GM23338 (cell line): Measurements from ENCODE around the gene TIAM1. TPM values are rescaled to one million over a fixed set of nuclear protein-coding genes. Genes with fewer than 3 reads are reported as not detected.

Source experiments
- ATAC-seq: fragments of 200-7000 bp; cut with Tn5 transposase; 3 replicates; pipeline ENCODE4 v1.9.1; 2020
- DNase-seq: peaks from one replicate; pipeline ENCODE4 v3.0.0-alpha.2; 2015; ENCODE audit warnings: low spot score
- H2AFZ ChIP-seq: fragments of 200-600 bp; sonication (generic); 2 replicates; pipeline ENCODE4 v1.8.0; 2016; ENCODE audit warnings: antibody characterized with exemption, mild to moderate bottlenecking, moderate library complexity
- H3F3A ChIP-seq: fragments of 200-600 bp; sonication (generic); replicated peaks from 2 replicates; pipeline ENCODE4 v1.8.0; 2017; ENCODE audit warnings: antibody characterized with exemption, mixed run types, low read depth
- H3K27ac ChIP-seq: fragments of 200-600 bp; sonication (generic); 2 replicates; pipeline ENCODE4 v1.6.1; 2016; ENCODE audit warnings: low read depth
- H3K27me3 ChIP-seq: fragments of 200-600 bp; sonication (generic); 2 replicates; pipeline ENCODE4 v1.8.0; 2016; ENCODE audit warnings: mild to moderate bottlenecking, mixed run types, moderate library complexity; ENCODE audit not compliant: insufficient read depth
- H3K36me3 ChIP-seq: fragments of 200-600 bp; sonication (generic); 2 replicates; pipeline ENCODE4 v1.8.0; 2016; ENCODE audit warnings: mild to moderate bottlenecking; ENCODE audit not compliant: insufficient read depth
- H3K4me1 ChIP-seq: fragments of 200-600 bp; sonication (generic); 2 replicates; pipeline ENCODE4 v1.8.0; 2016; ENCODE audit warnings: mild to moderate bottlenecking, moderate library complexity; ENCODE audit not compliant: insufficient read depth
- H3K4me2 ChIP-seq: fragments of 200-600 bp; sonication (generic); 2 replicates; pipeline ENCODE4 v1.7.1; 2017; ENCODE audit warnings: mixed run types
- H3K4me3 ChIP-seq: fragments of 200-600 bp; sonication (generic); 2 replicates; pipeline ENCODE4 v1.6.1; 2016; ENCODE audit warnings: mixed run types
- H3K79me2 ChIP-seq: fragments of 200-600 bp; sonication (generic); replicated peaks from 2 replicates; pipeline ENCODE4 v1.8.0; 2017; ENCODE audit warnings: mild to moderate bottlenecking; ENCODE audit not compliant: insufficient read depth
- H3K9me2 ChIP-seq: fragments of 200-600 bp; sonication (generic); 2 replicates; pipeline ENCODE4 v1.8.0; 2017; ENCODE audit not compliant: insufficient read depth
- H4K20me1 ChIP-seq: fragments of 200-600 bp; sonication (generic); replicated peaks from 2 replicates; pipeline ENCODE4 v1.8.0; 2017; ENCODE audit warnings: mild to moderate bottlenecking; ENCODE audit not compliant: insufficient read depth
- H3K27ac Mint-ChIP-seq: 2 replicates; pipeline ENCODE4 v1.8.0; 2020; ENCODE audit warnings: inconsistent platforms, mild to moderate bottlenecking, moderate library complexity, mixed read lengths
- H3K27me3 Mint-ChIP-seq: 3 replicates; pipeline ENCODE4 v1.8.0; 2022; ENCODE audit warnings: low read depth, mild to moderate bottlenecking, moderate library complexity, mixed read lengths, inconsistent platforms; ENCODE audit not compliant: insufficient read depth, poor library complexity
- H3K36me3 Mint-ChIP-seq: 3 replicates; pipeline ENCODE4 v1.8.0; 2021; ENCODE audit warnings: low read depth, mild to moderate bottlenecking, inconsistent platforms, moderate library complexity, mixed read lengths
- H3K4me1 Mint-ChIP-seq: 3 replicates; pipeline ENCODE4 v1.8.0; 2020; ENCODE audit warnings: mild to moderate bottlenecking, inconsistent platforms, mixed read lengths
- H3K4me3 Mint-ChIP-seq: 3 replicates; pipeline ENCODE4 v1.8.0; 2021; ENCODE audit warnings: moderate library complexity, mild to moderate bottlenecking, inconsistent platforms, mixed read lengths
- H3K9me3 Mint-ChIP-seq: 3 replicates; pipeline ENCODE4 v1.8.0; 2020; ENCODE audit warnings: moderate library complexity, mild to moderate bottlenecking, inconsistent platforms, mixed read lengths
- CREB1 ChIP-seq: fragments of 250-450 bp; sonication (Bioruptor Pico); IDR thresholded peaks from 2 replicates; pipeline ENCODE4 v1.5.0; 2020; ENCODE audit warnings: low read depth, mild to moderate bottlenecking, moderate library complexity
- EZH2 ChIP-seq: fragments of 200-600 bp; sonication (generic); IDR thresholded peaks from one replicate; pipeline ENCODE4 v1.8.0; 2017; ENCODE audit warnings: antibody characterized with exemption, mild to moderate bottlenecking, low read depth; ENCODE audit not compliant: unreplicated experiment
- EZH2phosphoT487 ChIP-seq: fragments of 200-600 bp; sonication (generic); IDR thresholded peaks from one replicate; pipeline ENCODE4 v1.8.1; 2018; ENCODE audit warnings: antibody characterized with exemption; ENCODE audit not compliant: unreplicated experiment
- JUNB ChIP-seq: IDR thresholded peaks from one replicate; pipeline ENCODE4 v1.6.1; 2016; ENCODE audit warnings: antibody characterized with exemption; ENCODE audit not compliant: unreplicated experiment
- NANOG ChIP-seq: IDR thresholded peaks from 2 replicates; pipeline ENCODE4 v1.6.1; 2016; ENCODE audit warnings: antibody characterized with exemption, borderline replicate concordance
- POLR2AphosphoS5 ChIP-seq: IDR thresholded peaks from 2 replicates; pipeline ENCODE4 v1.6.1; 2016; ENCODE audit warnings: antibody characterized with exemption, low read depth
- STAT1 ChIP-seq: IDR thresholded peaks from one replicate; pipeline ENCODE4 v1.6.1; 2016; ENCODE audit warnings: antibody characterized with exemption; ENCODE audit not compliant: unreplicated experiment
- ZNF114 ChIP-seq: fragments of 250-450 bp; sonication (Bioruptor Pico); IDR thresholded peaks from 2 replicates; pipeline ENCODE4 v1.5.0; 2020; ENCODE audit warnings: mild to moderate bottlenecking, moderate library complexity
- polyA plus RNA-seq: library from polyadenylated mRNA; unstranded; fragments of >200 nt; fragmentation: Nextera tagmentation; extraction: Ambion mirVana; gene quantifications from 2 replicates; pipeline ENCODE4 v1.2.1, GENCODE V29; 2016
- total RNA-seq: library from RNA; depleted of rRNA; stranded (reverse); fragments of >200 nt; shearing (Covaris generic); gene quantifications from 2 replicates; pipeline ENCODE4 v1.2.3, GENCODE V29; 2014
- TF ChIP-seq, protein P1 (sequence below): IDR thresholded peaks from 2 replicates; pipeline ENCODE4 v1.6.1; 2016; ENCODE audit warnings: antibody characterized with exemption
- TF ChIP-seq, protein P2 (sequence below): IDR thresholded peaks from one replicate; pipeline ENCODE4 v1.6.1; 2018; ENCODE audit warnings: antibody characterized with exemption; ENCODE audit not compliant: unreplicated experiment
- TF ChIP-seq, protein P3 (sequence below), 2 experiments: fragments of 200-600 bp in 1 of 2; sonication (generic) in 1 of 2; conservative IDR thresholded peaks; 2 replicates each; pipeline versions ENCODE4 v1.5.1 to v1.6.1; 2016 to 2017; ENCODE audit warnings: antibody characterized with exemption in 2 of 2, low read depth in 2 of 2, mild to moderate bottlenecking in 2 of 2, moderate library complexity in 1 of 2

TIAM1 gene
- total and polyA plus RNA-seq, 2 experiments from 2014 or later = 18.5 to 20.0 TPM

- no peak overlapping the region for H3K27ac ChIP-seq
- TF ChIP-seq, protein P1, sequence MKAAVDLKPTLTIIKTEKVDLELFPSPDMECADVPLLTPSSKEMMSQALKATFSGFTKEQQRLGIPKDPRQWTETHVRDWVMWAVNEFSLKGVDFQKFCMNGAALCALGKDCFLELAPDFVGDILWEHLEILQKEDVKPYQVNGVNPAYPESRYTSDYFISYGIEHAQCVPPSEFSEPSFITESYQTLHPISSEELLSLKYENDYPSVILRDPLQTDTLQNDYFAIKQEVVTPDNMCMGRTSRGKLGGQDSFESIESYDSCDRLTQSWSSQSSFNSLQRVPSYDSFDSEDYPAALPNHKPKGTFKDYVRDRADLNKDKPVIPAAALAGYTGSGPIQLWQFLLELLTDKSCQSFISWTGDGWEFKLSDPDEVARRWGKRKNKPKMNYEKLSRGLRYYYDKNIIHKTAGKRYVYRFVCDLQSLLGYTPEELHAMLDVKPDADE = no peak
- TF ChIP-seq ZNF114 (CRISPR knock-in tag) (no peak), JUNB (no peak), NANOG (no peak), POLR2AphosphoS5 (no peak)
- no peaks in the 10 kb centered on the region for H3K9me3 Mint-ChIP-seq
- no peaks in the 10 kb centered on the region for H3F3A ChIP-seq
- H3K9me2 ChIP-seq = no peaks in the 10 kb centered on the region
- ATAC-seq (peak; percentile 56; the same call in 2 of the 3 replicates), DNase-seq (peak; percentile 29)
- H3K4me3 ChIP-seq = no peak overlapping the region
- no peaks in the 10 kb centered on the region for H3K79me2 ChIP-seq
- H3K4me2 ChIP-seq = no peak overlapping the region
- no peak overlapping the region for H3K4me3 Mint-ChIP-seq
- no peaks in the 10 kb centered on the region for H3K36me3 Mint-ChIP-seq
- no peak overlapping the region for H2AFZ ChIP-seq
- peaks cover 7% of the 10 kb centered on the region for H3K4me1 ChIP-seq
- H3K27me3 ChIP-seq = no peaks in the 10 kb centered on the region
- H4K20me1 ChIP-seq = no peaks in the 10 kb centered on the region
- H3K27me3 Mint-ChIP-seq = peaks cover 6% of the 10 kb centered on the region
- H3K36me3 ChIP-seq = no peaks in the 10 kb centered on the region
- H3K4me1 Mint-ChIP-seq = peaks cover 26% of the 10 kb centered on the region
- peak overlapping the region; percentile 30; the same call in 1 of the 2 replicates for H3K27ac Mint-ChIP-seq
These were observed 220.1 kb downstream of the TIAM1 start for GRCh38 chr21:31124010-31124409.

DNA sequence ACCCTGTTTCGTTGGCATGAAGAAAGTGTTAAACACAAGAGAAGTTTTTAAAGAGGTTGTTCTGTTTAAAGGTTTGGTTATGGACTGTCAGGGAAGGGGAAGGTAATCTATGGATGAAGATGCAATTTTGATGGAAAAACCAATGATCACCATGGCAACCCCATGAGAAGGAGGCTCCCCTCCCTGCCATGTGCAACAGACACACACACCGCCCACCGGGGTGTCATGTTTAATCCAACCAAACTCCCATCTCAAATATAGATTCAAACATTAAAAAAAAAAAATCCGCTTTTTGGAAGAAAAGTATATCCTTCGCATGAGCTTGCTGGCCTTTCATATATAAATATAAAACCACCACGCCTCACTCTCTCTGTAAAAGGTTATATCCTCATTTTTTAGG, 224.9 kb downstream of the TIAM1 start:
- Histone ChIP-seq H3K79me2 (no peaks in the 10 kb centered on the region), H2AFZ (no peak overlapping the region), H3K4me1 (no peaks in the 10 kb centered on the region), H3K4me2 (no peak overlapping the region), H3F3A (no peaks in the 10 kb centered on the region), H3K27me3 (no peaks in the 10 kb centered on the region), H3K36me3 (no peaks in the 10 kb centered on the region), H4K20me1 (no peaks in the 10 kb centered on the region), H3K27ac (no peak overlapping the region), H3K4me3 (no peak overlapping the region), H3K9me2 (no peaks in the 10 kb centered on the region)
- peaks cover 1% of the 10 kb centered on the region for H3K27me3 Mint-ChIP-seq
- H3K27ac Mint-ChIP-seq = no peak overlapping the region
- DNase-seq = no peak
- no peaks in the 10 kb centered on the region for H3K9me3 Mint-ChIP-seq
- no peak overlapping the region for H3K4me3 Mint-ChIP-seq
- no peak for ATAC-seq
- H3K36me3 Mint-ChIP-seq = no peaks in the 10 kb centered on the region
- H3K4me1 Mint-ChIP-seq = peaks cover 15% of the 10 kb centered on the region
- no peak for TF ChIP-seq ZNF114 (CRISPR knock-in tag)
- TF ChIP-seq, protein P1 = no peak
- TF ChIP-seq, protein P2, sequence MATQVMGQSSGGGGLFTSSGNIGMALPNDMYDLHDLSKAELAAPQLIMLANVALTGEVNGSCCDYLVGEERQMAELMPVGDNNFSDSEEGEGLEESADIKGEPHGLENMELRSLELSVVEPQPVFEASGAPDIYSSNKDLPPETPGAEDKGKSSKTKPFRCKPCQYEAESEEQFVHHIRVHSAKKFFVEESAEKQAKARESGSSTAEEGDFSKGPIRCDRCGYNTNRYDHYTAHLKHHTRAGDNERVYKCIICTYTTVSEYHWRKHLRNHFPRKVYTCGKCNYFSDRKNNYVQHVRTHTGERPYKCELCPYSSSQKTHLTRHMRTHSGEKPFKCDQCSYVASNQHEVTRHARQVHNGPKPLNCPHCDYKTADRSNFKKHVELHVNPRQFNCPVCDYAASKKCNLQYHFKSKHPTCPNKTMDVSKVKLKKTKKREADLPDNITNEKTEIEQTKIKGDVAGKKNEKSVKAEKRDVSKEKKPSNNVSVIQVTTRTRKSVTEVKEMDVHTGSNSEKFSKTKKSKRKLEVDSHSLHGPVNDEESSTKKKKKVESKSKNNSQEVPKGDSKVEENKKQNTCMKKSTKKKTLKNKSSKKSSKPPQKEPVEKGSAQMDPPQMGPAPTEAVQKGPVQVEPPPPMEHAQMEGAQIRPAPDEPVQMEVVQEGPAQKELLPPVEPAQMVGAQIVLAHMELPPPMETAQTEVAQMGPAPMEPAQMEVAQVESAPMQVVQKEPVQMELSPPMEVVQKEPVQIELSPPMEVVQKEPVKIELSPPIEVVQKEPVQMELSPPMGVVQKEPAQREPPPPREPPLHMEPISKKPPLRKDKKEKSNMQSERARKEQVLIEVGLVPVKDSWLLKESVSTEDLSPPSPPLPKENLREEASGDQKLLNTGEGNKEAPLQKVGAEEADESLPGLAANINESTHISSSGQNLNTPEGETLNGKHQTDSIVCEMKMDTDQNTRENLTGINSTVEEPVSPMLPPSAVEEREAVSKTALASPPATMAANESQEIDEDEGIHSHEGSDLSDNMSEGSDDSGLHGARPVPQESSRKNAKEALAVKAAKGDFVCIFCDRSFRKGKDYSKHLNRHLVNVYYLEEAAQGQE = no peak
- TF ChIP-seq JUNB = no peak
- no peak for TF ChIP-seq EZH2
- no peak for TF ChIP-seq POLR2AphosphoS5
- TF ChIP-seq EZH2phosphoT487 = no peak
- TF ChIP-seq CREB1 (CRISPR knock-in tag) = no peak
- TF ChIP-seq STAT1 = no peak
- TF ChIP-seq, protein P3, sequence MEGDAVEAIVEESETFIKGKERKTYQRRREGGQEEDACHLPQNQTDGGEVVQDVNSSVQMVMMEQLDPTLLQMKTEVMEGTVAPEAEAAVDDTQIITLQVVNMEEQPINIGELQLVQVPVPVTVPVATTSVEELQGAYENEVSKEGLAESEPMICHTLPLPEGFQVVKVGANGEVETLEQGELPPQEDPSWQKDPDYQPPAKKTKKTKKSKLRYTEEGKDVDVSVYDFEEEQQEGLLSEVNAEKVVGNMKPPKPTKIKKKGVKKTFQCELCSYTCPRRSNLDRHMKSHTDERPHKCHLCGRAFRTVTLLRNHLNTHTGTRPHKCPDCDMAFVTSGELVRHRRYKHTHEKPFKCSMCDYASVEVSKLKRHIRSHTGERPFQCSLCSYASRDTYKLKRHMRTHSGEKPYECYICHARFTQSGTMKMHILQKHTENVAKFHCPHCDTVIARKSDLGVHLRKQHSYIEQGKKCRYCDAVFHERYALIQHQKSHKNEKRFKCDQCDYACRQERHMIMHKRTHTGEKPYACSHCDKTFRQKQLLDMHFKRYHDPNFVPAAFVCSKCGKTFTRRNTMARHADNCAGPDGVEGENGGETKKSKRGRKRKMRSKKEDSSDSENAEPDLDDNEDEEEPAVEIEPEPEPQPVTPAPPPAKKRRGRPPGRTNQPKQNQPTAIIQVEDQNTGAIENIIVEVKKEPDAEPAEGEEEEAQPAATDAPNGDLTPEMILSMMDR (conservative IDR thresholded peaks at IDR 0.05; ENCODE audit: low read depth in 2 of 2) = no peak
